ENCODE data around the gene SEMA3B.
A peak's percentile ranks its signal among the peaks of the same experiment; 100 is the strongest.
"Not testable (repeated sequence)": the region's sequence is repeated elsewhere in the genome, so short reads cannot be mapped to it uniquely, and the experiment has no call there.

The SEMA3B gene

DNA sequence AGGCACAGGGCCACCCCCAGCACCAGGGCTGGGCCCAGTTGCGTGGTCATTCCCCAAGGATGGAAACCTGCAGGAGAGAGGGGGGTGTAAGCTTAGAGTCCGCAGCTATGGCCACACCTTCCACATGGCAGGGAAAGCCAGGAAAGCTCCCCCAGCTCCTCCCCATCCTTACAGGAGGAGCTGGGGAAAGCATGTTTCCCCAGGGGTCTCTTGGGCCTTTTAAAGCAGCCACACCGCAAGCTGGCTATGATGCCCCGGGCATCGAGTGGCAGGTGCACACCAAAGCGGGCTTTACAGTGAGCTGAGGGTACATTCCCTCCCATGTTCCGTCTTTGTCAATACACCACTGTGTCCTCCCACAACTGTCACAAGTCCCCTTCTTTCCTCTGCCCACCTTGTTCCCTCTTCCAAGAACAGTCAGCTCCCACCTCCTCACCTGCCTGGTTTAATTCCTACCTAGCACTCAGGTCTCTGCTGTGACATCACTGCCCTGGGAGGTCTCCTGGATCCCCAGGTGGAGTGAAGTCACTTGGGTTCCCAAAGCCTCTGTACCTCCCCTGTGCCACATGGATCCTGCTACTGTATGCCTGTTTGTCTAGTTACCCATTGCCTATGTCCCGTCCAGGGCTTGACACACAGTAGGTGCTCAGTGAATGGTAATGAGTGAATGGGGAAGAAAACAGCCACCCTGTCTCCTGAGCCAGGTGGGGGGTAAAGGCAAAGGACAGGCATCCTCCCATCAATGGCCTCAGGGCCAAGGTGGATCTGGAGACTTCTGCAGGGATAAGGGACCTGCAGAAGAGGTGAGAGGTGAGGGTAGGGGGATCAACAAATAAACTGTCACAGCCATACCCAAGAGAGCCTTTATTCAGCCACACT is 26.8 kb downstream of the SEMA3B start:
- FAIRE-seq: no peak

DNA sequence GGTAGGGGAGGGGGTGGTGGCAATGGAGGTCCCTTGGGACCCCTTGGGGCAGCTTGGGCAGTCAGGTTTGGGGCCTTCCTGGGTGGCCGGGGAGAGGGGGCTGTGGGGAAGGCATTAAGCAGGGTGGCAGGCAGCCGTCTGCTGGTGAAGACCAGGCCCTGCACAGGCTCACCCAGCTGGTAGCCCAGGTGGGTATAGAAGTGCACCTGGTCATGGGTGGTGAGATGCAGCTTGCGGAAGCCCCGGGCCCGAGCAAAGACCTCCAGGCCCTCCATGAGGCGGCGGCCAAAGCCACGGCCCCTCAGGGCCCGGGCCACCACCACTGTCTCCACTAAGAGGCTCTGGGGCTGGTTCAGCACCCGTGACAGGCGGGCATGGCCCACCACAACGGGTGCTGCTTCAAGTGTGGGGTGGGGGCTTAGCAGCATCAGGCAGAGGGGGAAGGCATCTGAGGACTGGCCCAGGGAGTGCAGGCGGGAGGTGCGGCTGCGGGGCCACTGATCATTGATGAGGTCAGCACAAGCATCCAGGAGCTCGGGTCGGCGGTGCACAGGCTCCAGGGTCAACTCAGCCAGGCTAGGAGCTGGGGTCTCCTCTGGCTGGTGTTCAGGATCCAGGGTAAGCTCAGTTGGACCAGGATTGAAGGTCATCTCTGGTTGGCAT is 27.9 kb downstream of the SEMA3B start:
- no peak for FAIRE-seq

DNA sequence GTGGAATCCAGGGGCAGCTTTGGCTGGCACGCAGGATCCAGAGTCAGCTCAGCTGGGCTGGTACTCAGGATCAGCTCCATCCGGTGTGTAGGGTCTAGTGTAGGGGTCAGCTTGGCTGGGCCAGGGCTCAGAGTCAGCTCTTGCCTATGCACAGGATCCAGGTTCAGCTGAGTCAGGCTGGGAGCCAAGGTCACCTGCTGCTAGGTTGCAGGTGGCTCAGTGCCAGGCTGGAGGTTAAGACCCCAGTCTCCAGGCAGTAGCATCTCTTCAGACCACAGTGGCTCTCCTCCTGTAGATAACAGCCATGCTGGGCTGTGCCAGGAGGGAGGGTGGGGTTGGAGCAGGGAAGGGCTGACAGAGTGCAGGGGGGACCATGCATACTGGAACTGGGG is 28.4 kb downstream of the SEMA3B start:
- FAIRE-seq: no peak

DNA sequence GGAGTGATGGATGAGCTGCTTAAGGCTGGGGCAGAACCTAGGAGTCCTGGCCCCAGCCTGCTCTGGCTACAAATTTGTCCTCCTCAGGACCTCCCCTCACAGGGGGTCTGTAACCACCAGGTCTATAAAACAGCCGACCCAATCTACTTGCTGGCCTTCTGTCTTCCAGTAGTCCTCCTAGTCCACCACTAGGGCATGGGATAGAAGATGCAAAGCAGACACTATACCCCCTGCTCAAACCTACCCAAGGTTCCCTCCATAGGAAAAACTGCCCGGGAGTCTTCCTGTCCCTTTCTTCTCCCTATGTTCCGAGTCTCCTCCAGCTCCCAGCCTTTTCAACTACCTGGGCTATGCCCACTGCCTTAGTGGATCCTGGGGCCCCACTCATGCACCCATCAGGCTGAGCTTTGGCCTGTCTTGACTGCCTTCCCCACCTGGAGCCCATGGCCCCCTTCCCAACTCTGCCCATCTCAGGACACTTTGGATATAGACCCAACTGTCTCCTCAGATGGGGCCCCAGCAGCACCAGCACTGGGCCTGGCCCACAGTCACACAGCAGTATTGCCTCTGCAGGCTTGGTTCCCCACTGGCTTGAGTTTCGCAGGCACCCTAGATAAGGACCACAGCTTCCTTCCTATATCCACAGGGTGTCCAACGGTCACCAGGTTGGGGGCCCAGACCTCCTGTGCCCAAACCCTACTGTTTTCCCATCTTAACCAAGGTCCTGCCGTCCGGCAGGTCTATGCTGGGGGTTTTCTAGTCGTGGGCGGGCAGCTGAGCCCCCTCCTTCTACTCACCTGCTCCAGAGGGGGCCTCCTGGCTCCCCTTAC is 29.2 kb downstream of the SEMA3B start:
- FAIRE-seq: no peak

DNA sequence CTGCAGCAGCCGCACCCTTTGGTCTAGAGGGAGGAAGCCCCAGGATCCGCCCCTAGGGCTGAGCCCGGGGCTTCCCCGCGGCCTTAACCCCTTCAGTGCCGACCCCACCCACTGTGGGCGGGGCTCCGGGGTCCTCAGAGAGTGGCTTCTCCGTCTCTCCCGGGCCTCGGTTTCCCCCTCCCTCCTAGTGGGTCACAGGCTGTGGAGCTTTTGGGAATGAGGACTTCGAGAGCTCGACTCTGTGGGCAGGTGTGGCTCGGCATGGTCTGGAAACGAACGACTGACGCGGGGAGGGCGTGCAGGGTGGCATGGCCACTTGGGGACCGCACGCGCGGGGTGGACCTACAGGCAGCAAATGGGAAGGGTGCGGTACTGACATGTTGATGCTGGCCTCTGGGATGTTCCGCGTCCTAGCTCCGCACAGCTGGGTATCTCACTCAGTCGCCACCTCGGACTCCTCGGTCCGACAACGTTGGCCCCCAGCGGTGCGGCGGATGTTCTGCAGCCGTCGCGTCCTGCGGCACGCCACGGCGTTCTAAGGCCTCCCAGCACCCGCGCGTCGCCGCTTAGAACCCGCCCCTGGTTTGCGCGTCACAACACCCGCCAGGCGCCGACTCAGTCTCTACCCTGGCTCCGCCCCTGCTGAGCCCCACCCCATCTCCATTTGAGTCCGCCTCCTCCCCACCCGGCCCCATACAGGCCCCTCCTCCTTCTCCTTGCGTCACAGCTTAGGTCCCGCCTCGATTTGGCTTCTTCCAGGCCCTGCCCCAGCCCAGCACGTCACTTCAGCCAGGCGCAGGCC is 30.1 kb downstream of the SEMA3B start, which contains the start of the genes HYAL3 and NAA80:
Gene HYAL3, minus strand, starts transcription at position 570 of the 802 bp plus-strand sequence. CDS start 3,803 bp downstream, outside the sequence.
Gene NAA80, minus strand, starts transcription at position 570 of the 802 bp plus-strand sequence. CDS start 1,942 bp downstream, outside the sequence.
- peak; percentile 56 for FAIRE-seq

DNA sequence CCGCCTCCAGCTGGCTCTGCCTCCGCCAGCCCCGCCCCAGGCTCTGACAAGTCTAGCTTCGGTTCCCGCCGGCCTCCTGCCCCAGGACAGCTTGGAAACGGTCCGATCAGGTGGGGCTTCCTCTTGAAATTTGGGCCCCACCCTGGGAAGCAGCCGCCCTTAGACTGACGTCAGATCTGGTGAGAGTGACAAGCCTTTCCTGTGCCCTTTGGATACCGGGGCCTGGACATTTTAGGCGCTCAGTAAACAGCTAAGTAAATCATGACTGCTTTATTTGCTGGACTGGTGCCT is 30.6 kb downstream of the SEMA3B start:
- FAIRE-seq: no peak

DNA sequence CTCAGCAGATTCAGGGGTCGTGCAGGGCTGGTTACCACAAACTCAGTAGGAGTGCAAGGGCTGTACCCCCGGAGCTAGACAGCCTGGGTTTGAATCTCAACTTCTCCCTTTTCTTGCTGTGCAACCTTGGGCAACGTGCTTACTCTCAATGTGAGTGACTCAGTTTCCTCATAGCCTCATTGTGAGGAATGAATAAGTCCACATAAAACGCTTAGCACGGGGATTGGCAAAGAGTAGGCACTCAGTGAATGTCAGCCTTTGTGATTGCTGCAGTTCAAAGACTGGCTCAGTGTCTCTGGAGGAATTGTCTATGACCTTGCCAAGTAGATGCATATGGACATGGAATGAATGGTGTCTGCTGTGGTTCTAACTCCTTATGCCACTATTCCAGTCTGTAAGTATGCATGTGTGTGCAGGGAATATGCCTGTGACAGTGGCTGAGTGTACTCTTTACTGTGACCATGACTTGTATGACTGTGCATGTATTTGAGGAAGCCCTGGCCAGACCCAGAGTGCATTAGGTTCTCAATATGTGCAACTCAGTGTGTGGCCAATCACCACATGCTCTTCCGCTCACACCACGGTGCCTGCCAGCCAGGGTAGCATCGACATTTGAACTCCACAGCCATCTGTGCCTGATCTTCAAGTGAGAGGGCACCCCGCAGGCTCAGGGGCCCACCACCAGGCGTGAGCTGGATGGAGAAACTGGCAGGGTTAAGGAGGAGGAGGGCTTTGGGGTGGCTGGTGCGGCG is 31.2 kb downstream of the SEMA3B start:
- FAIRE-seq: no peak

DNA sequence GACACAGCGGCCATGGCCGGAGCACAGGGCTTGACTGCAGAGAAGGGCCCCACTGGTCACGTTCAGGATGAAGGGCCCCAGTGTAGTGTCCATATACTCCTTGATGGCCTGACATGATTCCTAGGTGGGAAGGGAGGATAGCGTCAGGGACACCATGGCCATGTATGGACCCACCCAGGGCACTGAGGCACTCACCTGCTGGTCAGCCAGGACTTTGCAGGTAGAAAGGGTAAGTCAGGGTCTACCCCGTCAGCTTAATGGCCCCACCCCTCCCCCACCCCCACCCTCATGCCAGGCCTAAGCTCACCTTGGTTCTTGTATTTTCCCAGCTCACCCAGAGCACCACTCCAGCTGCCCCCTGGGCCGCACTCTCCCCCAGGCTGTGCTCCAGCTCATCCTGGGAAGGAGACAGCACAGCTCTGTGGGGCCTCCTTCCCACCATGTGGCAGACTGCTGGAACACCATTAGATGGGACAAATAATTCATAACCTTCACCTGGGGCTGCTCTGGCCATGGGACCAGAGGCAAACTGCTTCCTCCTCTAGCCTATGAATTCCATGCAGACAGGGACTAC is 31.8 kb downstream of the SEMA3B start:
- FAIRE-seq: no peak

DNA sequence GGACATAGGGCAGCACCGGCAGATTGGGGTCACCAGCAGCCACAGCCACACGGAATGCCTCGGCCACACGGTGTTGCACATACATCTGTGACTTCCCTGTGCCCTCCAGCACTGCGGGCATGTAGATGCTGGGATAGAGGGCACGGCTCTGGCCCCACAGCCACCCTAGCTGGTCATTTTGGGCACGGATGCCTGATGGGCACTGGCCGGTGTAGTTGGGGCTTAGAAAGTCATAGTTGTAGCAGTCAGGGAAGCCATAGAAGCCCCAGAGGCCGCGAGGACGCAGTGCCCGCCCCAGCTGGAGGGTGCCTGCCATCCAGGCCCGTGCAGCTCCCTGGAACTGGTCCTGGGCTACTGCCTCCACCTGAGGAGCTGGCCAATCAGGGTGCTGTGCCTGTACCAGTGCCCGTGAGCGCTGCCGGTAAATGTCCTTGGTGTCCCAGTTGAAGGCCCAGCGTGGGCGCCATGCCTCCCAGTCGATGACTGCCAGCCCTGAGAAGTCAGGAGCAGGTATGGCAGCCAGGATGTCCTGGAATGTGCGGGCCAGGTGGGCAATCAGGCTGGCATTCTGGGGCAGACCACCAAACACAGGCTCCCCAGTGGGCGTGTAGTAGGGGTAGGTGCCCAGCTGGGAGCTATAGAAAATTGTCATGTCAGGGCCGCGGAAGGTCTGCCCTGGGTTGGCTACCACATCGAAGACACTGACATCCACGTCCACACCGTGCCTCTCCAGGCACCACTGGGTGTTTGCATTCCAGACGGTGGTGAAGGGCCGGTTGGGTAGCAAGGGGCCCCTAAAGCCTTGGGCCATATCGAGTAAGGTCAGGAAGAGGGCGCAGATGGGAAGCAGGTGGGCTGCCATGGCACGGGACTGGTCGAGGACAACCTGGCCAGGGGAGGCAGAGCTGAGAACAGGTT is 33.4 kb downstream of the SEMA3B start:
- no peak for FAIRE-seq

DNA sequence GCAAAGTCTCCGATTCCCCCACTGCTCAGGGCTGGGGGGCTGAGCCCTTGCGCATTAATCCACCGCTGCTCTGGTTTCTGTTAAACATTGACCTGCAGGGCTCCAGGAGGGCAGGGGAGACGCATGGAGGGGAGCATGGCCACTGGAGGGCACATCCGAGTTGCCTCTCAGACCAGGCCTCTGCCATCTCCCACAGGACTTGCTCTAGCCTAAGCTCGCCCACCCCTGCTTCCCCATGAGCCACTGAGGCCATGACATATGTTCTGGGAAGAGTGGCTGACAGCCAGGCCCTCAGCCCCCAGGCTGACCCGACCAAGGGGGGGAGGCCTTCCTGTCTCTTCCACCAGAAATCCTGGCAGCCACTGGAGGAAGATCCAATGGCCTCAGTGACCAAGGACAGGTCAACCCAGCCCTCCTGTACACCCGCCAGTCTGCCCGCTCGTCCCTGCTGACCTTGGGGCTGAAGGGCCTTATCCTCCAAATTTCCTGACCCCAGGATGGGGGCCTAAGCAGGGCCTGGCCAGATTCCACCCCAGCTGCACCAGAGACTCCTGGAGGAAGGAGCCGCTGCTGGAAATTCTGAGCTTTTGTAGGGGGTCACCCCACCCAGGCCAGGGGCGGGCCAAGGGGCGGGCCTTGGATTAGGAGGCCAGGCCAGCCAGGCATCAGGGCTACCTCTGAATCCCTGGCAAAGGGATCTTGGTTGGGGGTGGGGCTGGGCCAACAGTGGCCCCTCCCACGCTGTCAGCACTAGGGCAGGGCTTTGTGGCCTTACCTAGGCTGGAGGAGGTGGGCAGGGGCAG is 34.3 kb downstream of the SEMA3B start, which contains the start of gene HYAL1:
Gene HYAL1, minus strand, starts transcription at position 562 of the 803 bp plus-strand sequence. CDS start 618 bp downstream, outside the sequence.
- FAIRE-seq: no peak

DNA sequence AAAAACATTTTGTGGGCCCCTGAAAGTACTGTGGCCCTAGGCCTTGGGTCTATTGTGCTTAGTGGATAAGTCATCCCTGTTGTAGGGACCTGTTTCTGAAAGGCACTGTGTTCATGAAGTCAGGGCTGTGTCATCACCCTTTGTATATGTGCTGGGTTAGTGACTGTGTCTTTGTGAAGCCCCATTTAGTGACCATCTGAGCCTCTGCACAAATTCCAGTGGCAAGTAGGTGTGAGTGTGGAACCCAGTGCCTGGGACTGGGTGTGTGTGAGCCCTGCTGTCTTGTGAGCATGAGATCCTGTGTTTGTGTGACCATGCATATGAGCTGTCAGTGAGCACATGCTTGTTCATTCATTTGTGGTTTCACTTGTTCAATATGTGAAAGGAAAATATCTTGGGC is 35.7 kb downstream of the SEMA3B start:
- no peak for FAIRE-seq

DNA sequence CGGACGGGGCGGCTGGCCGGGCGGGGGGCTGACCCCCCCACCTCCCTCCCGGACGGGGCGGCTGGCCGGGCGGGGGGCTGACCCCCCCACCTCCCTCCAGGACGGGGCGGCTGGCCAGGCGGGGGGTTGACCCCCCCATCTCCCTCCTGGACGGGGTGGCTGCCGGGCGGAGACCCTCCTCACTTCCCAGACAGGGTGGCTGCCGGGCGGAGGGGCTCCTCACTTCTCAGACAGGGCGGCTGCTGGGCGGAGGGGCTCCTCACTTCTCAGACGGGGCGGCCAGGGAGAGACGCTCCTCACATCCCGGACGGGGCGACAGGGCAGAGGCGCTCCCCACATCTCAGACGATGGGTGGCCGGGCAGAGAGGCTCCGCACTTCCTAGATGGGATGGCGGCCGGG is 43.1 kb downstream of the SEMA3B start:
- FAIRE-seq: not testable (repeated sequence)

DNA sequence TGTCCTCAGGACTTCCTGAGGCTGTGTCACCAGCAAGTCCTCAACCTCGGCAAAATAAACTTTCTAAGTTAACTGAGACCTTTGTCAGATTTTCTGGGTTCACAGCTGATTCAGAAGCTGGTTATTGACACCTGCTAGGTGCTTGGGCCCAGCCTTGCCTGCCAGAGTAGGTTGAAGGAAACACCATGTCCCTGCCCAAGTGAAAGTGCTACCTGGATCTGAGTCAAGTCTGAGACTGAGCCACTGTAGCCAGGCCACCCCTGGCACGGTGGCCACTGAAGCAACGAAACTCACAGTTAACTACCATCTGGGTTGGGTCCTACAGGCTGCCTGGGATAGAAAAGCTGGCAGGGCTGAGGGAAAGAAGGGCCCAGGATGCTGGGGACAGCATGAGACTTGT is 45.4 kb downstream of the SEMA3B start:
- no peak for FAIRE-seq

DNA sequence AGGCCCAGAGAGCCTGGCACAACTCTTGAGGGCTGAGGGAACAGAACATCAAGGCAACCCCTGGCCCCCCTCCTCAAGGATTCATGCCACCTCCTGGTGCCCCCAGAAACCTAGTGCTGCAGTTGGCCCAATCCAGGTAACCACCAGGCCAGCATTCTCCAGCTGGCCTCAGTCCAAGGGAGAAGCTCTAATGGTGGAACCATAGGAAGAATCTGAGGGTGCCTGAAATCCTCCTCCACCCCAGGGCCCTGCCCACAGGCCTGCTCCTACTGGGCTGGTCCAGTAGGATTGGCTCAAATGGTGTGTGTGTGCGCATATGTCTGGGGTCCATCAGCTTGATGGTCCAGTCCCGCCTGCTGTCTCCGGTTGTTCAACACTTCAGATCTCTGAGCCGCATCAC is 45.9 kb downstream of the SEMA3B start:
- FAIRE-seq: no peak

DNA sequence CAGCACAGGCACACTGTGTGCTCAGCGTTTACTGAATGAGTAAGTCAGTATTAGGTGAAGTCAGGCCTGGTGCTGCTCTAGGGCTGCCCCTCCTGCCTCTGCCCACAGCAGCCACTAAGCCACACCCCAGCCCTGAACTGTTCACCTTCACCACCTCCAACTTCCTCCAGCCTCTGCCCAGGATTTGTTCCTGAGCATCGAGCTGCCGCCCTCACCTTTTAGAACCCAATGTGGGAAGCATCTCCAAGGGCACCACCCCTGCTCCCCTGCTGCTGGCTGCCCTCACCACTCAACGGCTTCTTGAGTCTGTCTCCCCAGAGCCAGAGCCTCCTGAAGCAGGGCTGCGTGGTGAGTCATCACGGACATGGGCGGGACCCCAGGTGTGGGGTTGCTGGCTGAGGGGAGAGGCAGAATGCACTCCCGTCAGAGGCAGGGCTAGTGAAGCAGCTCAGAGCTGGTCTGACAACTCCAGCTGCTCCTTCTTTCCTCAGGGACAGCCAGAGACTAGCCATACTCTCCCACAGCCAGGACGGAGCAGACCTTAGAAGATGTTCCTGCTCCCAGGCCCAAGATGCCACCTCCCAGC is 47.8 kb downstream of the SEMA3B start:
- no peak for FAIRE-seq

DNA sequence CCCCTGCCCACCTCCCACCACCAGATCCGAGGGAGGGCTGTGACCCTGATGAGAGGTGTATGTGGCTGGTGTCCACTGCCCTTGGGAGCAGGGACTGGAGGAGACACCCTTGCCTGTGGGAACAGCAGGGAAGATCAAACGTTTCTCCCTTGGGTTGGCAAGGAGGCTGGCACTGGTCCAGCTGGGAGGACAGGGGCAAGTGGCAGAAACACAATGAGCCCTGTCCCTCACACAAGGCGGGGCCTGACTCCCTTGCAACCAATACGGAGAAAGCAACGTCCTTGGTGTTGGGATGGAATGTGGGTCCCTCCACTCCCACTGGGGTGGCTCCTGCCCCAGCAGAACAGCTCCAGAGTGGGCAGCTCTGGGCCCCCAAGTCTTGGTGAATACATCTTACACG is 48.4 kb downstream of the SEMA3B start:
- no peak for FAIRE-seq

DNA sequence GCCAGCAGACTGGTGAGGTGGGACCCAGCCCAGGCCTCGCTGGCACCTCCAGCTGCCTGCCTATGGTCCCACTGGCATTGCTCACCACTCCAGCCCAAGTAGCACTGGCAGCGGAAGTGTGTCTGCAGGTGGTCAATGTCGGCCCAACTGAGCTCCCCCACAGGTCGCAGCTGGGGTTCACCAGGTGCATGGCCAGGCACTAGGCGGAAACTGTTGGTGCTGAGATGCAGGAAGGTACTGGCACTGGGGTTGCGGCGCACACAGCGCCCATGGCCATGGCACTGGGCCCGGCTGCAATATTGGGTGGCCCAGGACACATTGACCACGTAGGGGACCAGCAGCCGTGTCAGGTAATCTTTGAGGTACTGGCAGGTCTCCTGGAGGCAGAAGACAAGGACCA is 49.2 kb downstream of the SEMA3B start:
- FAIRE-seq: no peak

DNA sequence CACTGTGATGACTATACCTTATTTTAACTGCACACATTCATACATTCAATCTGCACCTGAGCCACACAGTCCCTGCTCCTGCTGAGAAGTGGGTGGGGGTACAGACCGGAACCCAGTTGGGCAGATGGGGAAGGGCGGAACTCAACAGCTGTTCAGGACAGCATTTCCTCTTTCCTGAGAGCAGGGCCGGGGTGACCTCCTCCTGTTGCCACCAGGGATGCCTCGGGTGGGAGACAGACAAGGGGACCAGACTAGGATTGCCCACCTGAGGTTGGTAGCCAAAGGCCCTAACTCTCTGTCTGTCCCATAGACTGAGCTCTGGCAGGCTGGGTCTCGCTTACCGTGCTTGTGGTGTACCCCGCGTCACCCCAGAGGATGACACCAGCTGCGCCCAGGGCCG is 49.7 kb downstream of the SEMA3B start:
- FAIRE-seq: no peak

Data from islet of Langerhans (tissue), 1 donor.